ENCODE results near the gene ASXL1. TPM values are rescaled to one million over a fixed set of nuclear protein-coding genes. Genes with fewer than 3 reads are reported as not detected.

Gene ASXL1
- total RNA-seq, 2 donors from 2014 or later = 88.9 to 98.6 TPM

DNA sequence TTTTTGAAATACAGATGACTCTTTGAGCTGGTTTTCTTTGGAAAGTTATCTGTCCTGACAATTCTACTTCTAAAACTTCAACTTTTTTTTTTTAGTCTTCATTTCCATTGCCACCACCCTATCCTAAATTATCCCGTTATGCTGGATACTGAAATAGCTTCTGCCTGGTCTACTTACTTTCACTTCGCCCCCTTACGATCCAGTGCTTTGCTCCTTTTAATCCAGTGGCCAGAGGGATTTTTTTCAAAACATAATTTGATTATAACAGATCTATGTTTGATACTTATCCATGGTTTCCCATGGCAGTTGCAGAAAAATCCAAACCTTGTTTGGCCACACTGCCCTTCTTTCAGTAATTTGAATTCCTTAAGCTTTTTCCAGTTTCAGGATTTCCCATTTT lies 27.4 kb downstream of the ASXL1 start:
- Histone ChIP-seq H3K4me1 (ENCODE audit: control insufficient read depth, insufficient read depth, low read length) (no peaks in the 10 kb centered on the region), H3K9ac (ENCODE audit: extremely low read depth, low read length, poor library complexity, severe bottlenecking) (no peak overlapping the region), H3K27ac (ENCODE audit: low read depth, low read length) (no peak overlapping the region), H3K4me3 (ENCODE audit: low read length) (no peak overlapping the region), H3K27me3 (ENCODE audit: control insufficient read depth, insufficient read depth, low read length, poor library complexity, severe bottlenecking) (no peaks in the 10 kb centered on the region), H3K9me3 (ENCODE audit: control insufficient read depth, low read length) (no peaks in the 10 kb centered on the region), H3K36me3 (ENCODE audit: control insufficient read depth, insufficient read depth, low read length) (peaks cover 22% of the 10 kb centered on the region)
- H3K27ac Mint-ChIP-seq = no peak overlapping the region
- no peaks in the 10 kb centered on the region for H3K27me3 Mint-ChIP-seq (ENCODE audit: insufficient read depth)
- H3K4me3 Mint-ChIP-seq = no peak overlapping the region
- 99 to 100% methylated on average over 1 to 3 of the region's 3 CpGs for WGBS, 2 experiments (ENCODE audit: insufficient coverage in 1 of 2, insufficient read length in 1 of 2)
- H3K36me3 Mint-ChIP-seq (ENCODE audit: low read depth) = peaks cover 21% of the 10 kb centered on the region
- TF ChIP-seq, protein P1, sequence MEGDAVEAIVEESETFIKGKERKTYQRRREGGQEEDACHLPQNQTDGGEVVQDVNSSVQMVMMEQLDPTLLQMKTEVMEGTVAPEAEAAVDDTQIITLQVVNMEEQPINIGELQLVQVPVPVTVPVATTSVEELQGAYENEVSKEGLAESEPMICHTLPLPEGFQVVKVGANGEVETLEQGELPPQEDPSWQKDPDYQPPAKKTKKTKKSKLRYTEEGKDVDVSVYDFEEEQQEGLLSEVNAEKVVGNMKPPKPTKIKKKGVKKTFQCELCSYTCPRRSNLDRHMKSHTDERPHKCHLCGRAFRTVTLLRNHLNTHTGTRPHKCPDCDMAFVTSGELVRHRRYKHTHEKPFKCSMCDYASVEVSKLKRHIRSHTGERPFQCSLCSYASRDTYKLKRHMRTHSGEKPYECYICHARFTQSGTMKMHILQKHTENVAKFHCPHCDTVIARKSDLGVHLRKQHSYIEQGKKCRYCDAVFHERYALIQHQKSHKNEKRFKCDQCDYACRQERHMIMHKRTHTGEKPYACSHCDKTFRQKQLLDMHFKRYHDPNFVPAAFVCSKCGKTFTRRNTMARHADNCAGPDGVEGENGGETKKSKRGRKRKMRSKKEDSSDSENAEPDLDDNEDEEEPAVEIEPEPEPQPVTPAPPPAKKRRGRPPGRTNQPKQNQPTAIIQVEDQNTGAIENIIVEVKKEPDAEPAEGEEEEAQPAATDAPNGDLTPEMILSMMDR (conservative IDR thresholded peaks at IDR 0.05) = no peak
- no peaks in the 10 kb centered on the region for H3K4me1 Mint-ChIP-seq
- no peaks in the 10 kb centered on the region for H3K9me3 Mint-ChIP-seq
- no peak for DNase-seq

DNA sequence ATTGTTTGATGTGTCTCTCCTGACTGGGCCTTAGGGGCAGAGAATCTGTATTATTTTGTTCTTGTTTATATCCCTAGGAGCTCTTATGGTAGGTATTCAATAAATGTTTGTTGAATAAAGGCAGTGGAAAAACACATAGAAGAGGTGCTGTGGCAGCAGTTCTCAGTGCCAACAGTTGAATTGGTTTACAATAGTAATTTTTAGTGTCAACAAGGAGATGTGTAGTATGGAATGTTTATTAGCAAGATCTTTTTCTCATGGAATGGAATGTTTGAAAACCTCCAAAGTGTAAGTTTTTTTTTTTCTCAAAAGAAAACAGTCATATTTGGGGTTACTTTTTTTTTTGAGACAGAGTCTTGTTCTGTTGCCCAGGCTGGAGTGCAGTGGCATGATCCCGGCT lies 28.0 kb downstream of the ASXL1 start:
- no peak for DNase-seq
- WGBS, 2 experiments (ENCODE audit: insufficient coverage in 1 of 2, insufficient read length in 1 of 2) = 75 to 95% methylated on average over 1 of the region's 1 CpG
- Histone ChIP-seq H3K4me1 (ENCODE audit: control insufficient read depth, insufficient read depth, low read length) (no peaks in the 10 kb centered on the region), H3K9me3 (ENCODE audit: control insufficient read depth, low read length) (no peaks in the 10 kb centered on the region), H3K27ac (ENCODE audit: low read depth, low read length) (no peak overlapping the region), H3K4me3 (ENCODE audit: low read length) (no peak overlapping the region), H3K27me3 (ENCODE audit: control insufficient read depth, insufficient read depth, low read length, poor library complexity, severe bottlenecking) (no peaks in the 10 kb centered on the region), H3K9ac (ENCODE audit: extremely low read depth, low read length, poor library complexity, severe bottlenecking) (no peak overlapping the region), H3K36me3 (ENCODE audit: control insufficient read depth, insufficient read depth, low read length) (peaks cover 20% of the 10 kb centered on the region)
- H3K27ac Mint-ChIP-seq = no peak overlapping the region
- H3K4me3 Mint-ChIP-seq = no peak overlapping the region
- H3K4me1 Mint-ChIP-seq = no peaks in the 10 kb centered on the region
- H3K9me3 Mint-ChIP-seq = no peaks in the 10 kb centered on the region
- peaks cover 21% of the 10 kb centered on the region for H3K36me3 Mint-ChIP-seq (ENCODE audit: low read depth)
- no peaks in the 10 kb centered on the region for H3K27me3 Mint-ChIP-seq (ENCODE audit: insufficient read depth)
- TF ChIP-seq, protein P1 (conservative IDR thresholded peaks at IDR 0.05) = no peak

DNA sequence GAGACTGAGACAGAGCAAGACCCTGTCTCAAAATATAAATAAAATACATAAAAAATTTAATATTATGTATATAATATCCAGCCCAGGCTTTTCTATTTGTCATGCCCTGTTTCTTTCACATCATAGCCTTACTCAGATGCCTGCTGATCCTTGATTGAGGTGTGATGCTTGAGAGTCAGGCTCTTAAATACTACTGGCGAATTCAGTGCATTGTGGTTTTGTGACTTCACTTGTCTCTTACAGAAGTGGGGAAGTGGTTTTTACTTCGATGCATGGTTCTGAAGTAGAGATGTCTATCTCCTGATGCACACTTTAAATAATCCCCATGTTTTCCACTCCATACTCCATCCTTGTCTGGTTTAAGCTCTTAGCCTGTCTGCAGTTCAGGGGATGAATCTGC lies 29.1 kb downstream of the ASXL1 start:
- H3K27ac Mint-ChIP-seq = no peak overlapping the region
- DNase-seq = no peak
- Histone ChIP-seq H3K4me1 (ENCODE audit: control insufficient read depth, insufficient read depth, low read length) (no peaks in the 10 kb centered on the region), H3K4me3 (ENCODE audit: low read length) (no peak overlapping the region), H3K9me3 (ENCODE audit: control insufficient read depth, low read length) (no peaks in the 10 kb centered on the region), H3K27ac (ENCODE audit: low read depth, low read length) (no peak overlapping the region), H3K36me3 (ENCODE audit: control insufficient read depth, insufficient read depth, low read length) (peaks cover 26% of the 10 kb centered on the region), H3K27me3 (ENCODE audit: control insufficient read depth, insufficient read depth, low read length, poor library complexity, severe bottlenecking) (no peaks in the 10 kb centered on the region), H3K9ac (ENCODE audit: extremely low read depth, low read length, poor library complexity, severe bottlenecking) (no peak overlapping the region)
- H3K9me3 Mint-ChIP-seq = no peaks in the 10 kb centered on the region
- TF ChIP-seq, protein P1 (conservative IDR thresholded peaks at IDR 0.05) = no peak
- no peak overlapping the region for H3K4me3 Mint-ChIP-seq
- H3K27me3 Mint-ChIP-seq (ENCODE audit: insufficient read depth) = no peaks in the 10 kb centered on the region
- WGBS, 2 experiments (ENCODE audit: insufficient coverage in 1 of 2, insufficient read length in 1 of 2) = 100% methylated on average over 2 of the region's 2 CpGs; no CpG with 5 or more reads in 1 of the 2 experiments
- H3K4me1 Mint-ChIP-seq = no peaks in the 10 kb centered on the region
- H3K36me3 Mint-ChIP-seq (ENCODE audit: low read depth) = peaks cover 24% of the 10 kb centered on the region

Data from endodermal cell (in vitro differentiated cells).